T-helper 1 cell treated with Interleukin-12 subunit alpha and Interleukin-12 subunit beta and Interleukin-4 antibody, amounts not matched to agents 30 μg/mL and 1 μg/mL, for 36 hours (primary cell): ENCODE results near the gene LIN28B.

Source experiments
- H3K27ac Mint-ChIP-seq: one replicate; pipeline ENCODE4 v1.8.0; 2021; ENCODE audit warnings: mild to moderate bottlenecking, mixed read lengths
- H3K27me3 Mint-ChIP-seq: one replicate; pipeline ENCODE4 v1.8.0; 2021; ENCODE audit warnings: low read depth, mixed read lengths
- H3K36me3 Mint-ChIP-seq: one replicate; pipeline ENCODE4 v1.8.0; 2021; ENCODE audit warnings: low read depth, mixed read lengths
- H3K4me1 Mint-ChIP-seq: one replicate; pipeline ENCODE4 v1.8.0; 2021; ENCODE audit warnings: low read depth, mixed read lengths
- H3K4me3 Mint-ChIP-seq: one replicate; pipeline ENCODE4 v1.8.0; 2021; ENCODE audit warnings: mild to moderate bottlenecking, moderate library complexity, mixed read lengths
- H3K9me3 Mint-ChIP-seq: one replicate; pipeline ENCODE4 v1.8.0; 2021; ENCODE audit warnings: mixed read lengths

LIN28B gene

GRCh38 chr6:105015482-105015881 lies 58.6 kb downstream of the LIN28B start:
- Mint-ChIP-seq H3K4me3 (no peak overlapping the region), H3K27ac (no peak overlapping the region)

DNA sequence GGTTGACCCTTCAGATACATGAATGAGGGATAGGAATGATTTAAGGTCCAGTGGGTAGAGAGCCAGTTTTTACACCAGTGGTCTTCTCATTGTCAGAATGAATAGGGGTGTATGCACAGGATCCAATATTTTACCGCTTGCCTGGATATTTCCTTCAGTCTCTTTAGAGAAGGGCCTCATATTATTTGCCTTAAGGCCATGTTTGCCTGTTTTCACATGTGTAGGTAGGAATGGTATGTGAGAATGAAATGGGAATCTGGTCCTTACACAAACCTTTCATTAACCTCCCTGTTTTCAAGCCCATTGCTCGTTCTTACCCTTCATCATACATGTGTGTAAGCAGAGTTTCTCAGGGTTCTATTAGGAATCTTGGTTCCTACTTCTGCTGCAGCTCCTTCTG lies 62.4 kb downstream of the LIN28B start:
- no peak overlapping the region for H3K4me3 Mint-ChIP-seq
- no peak overlapping the region for H3K27ac Mint-ChIP-seq
- H3K27me3 Mint-ChIP-seq, result peaks cover 4% of the 10 kb centered on the region
- H3K4me1 Mint-ChIP-seq, result no peaks in the 10 kb centered on the region
- H3K9me3 Mint-ChIP-seq, result no peaks in the 10 kb centered on the region
- no peaks in the 10 kb centered on the region for H3K36me3 Mint-ChIP-seq

More at GRCh38 chr6:105015482-105015881, 58.6 kb downstream of the LIN28B start:
- Mint-ChIP-seq H3K27me3 (no peaks in the 10 kb centered on the region), H3K9me3 (no peaks in the 10 kb centered on the region), H3K36me3 (no peaks in the 10 kb centered on the region), H3K4me1 (no peaks in the 10 kb centered on the region)

DNA sequence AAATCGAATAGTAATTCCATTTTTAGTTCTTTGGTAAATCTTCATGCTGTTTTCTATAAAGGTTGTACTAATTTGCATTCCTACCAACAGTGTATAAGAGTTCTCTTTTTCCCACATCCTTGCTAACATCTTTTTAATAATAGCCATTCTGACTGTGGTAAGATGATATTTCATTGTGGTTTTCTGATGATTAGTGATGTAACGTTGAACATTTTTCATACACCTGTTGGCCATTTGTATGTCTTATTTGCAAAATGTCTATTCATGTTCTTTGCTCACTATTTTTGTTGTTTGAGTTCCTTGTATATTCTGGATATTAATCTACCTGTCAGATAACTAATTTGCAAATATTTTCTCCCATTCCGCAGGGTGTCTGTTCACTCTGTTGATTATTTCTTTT lies 64.5 kb downstream of the LIN28B start:
- no peaks in the 10 kb centered on the region for H3K9me3 Mint-ChIP-seq
- peaks cover 4% of the 10 kb centered on the region for H3K27me3 Mint-ChIP-seq
- no peaks in the 10 kb centered on the region for H3K36me3 Mint-ChIP-seq
- no peak overlapping the region for H3K27ac Mint-ChIP-seq
- no peak overlapping the region for H3K4me3 Mint-ChIP-seq
- no peaks in the 10 kb centered on the region for H3K4me1 Mint-ChIP-seq

DNA sequence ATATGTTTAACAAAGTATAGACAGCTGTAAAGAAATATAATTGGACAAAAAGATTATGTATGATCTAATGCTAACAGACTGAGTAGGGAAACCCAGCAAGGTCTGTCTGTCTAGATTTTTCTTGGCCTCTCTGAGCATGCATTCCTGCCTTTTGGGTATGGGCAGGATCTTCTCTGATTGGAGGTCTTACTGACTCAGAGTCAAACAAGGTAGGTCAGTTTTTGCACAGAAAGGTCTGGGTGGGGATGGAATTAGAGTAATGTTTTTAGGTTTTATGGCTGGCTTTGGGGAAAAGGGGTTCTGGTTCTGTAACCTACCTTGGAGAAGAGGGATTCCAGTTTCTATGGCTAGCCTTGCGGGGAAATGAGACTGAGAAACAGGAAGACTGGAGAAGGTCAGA lies 65.5 kb downstream of the LIN28B start:
- Mint-ChIP-seq H3K4me3 (no peak overlapping the region), H3K4me1 (no peaks in the 10 kb centered on the region), H3K36me3 (no peaks in the 10 kb centered on the region), H3K9me3 (no peaks in the 10 kb centered on the region), H3K27ac (no peak overlapping the region), H3K27me3 (peaks cover 4% of the 10 kb centered on the region)

DNA sequence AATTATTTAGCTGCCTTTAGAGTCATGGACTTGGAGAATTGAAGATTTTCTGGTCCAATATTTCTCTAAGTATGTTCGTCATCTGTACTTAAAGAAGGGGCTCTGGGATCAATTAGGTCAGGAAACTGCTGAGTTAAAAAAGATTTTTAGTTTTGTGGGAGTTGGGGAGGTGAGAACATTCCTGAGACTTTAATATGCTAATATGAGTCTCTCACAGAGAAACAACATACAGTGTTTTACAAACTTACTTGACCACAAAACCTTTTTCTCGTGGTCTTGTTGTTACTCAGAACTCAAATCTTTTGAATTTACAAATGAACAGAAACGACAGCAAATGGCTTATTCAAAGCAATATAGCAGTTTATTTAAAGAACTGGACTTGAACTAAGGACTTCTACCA lies 67.9 kb downstream of the LIN28B start:
- Mint-ChIP-seq H3K4me1 (no peaks in the 10 kb centered on the region), H3K9me3 (no peaks in the 10 kb centered on the region), H3K27me3 (peaks cover 4% of the 10 kb centered on the region), H3K36me3 (no peaks in the 10 kb centered on the region), H3K4me3 (no peak overlapping the region), H3K27ac (no peak overlapping the region)

- Mint-ChIP-seq H3K4me3 (no peak overlapping the region), H3K9me3 (no peaks in the 10 kb centered on the region), H3K27ac (no peak overlapping the region), H3K4me1 (no peaks in the 10 kb centered on the region), H3K36me3 (no peaks in the 10 kb centered on the region), H3K27me3 (no peaks in the 10 kb centered on the region)
Measured at GRCh38 chr6:105028898-105029297, 72.0 kb downstream of the LIN28B start.

DNA sequence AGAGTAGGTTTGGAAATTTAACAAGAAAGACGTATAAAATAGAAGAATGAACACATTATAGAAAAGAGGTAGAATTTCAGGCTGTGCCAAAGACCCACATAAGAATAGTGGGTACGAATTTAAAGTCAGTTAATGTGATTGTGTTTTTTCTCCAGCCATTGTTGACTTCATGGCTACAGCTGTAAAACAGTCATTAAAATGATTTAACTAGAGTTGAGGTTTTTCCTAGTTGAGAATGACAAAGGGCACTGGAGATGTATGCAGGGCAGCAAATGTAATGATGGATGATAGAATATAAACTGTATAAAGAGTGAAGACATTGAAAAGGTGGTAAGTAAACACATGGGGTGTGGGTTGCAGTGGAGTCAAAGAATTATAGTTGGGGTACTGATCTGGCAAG lies 72.7 kb downstream of the LIN28B start:
- Mint-ChIP-seq H3K36me3 (no peaks in the 10 kb centered on the region), H3K27me3 (no peaks in the 10 kb centered on the region), H3K9me3 (no peaks in the 10 kb centered on the region), H3K4me3 (no peak overlapping the region), H3K27ac (no peak overlapping the region), H3K4me1 (no peaks in the 10 kb centered on the region)

- H3K9me3 Mint-ChIP-seq, result no peaks in the 10 kb centered on the region
- H3K36me3 Mint-ChIP-seq, result no peaks in the 10 kb centered on the region
- H3K27ac Mint-ChIP-seq, result no peak overlapping the region
- no peaks in the 10 kb centered on the region for H3K4me1 Mint-ChIP-seq
- H3K4me3 Mint-ChIP-seq, result no peak overlapping the region
- H3K27me3 Mint-ChIP-seq, result peaks cover 18% of the 10 kb centered on the region
Measured at GRCh38 chr6:105034470-105034869, 77.6 kb downstream of the LIN28B start.

- Mint-ChIP-seq H3K27me3 (peaks cover 18% of the 10 kb centered on the region), H3K9me3 (no peaks in the 10 kb centered on the region), H3K4me1 (no peaks in the 10 kb centered on the region), H3K36me3 (no peaks in the 10 kb centered on the region), H3K27ac (no peak overlapping the region), H3K4me3 (no peak overlapping the region)
Measured at GRCh38 chr6:105035299-105035698, 78.4 kb downstream of the LIN28B start.

GRCh38 chr6:105036351-105036750 lies 79.4 kb downstream of the LIN28B start:
- Mint-ChIP-seq H3K36me3 (no peaks in the 10 kb centered on the region), H3K4me3 (no peak overlapping the region), H3K27me3 (peaks cover 21% of the 10 kb centered on the region)

GRCh38 chr6:105038259-105038658 lies 81.4 kb downstream of the LIN28B start:
- H3K4me1 Mint-ChIP-seq, result no peaks in the 10 kb centered on the region
- H3K9me3 Mint-ChIP-seq, result no peaks in the 10 kb centered on the region
- H3K27me3 Mint-ChIP-seq, result peaks cover 31% of the 10 kb centered on the region
- no peaks in the 10 kb centered on the region for H3K36me3 Mint-ChIP-seq
- H3K4me3 Mint-ChIP-seq, result no peak overlapping the region
- H3K27ac Mint-ChIP-seq, result no peak overlapping the region

More at GRCh38 chr6:105036351-105036750, 79.4 kb downstream of the LIN28B start:
- no peaks in the 10 kb centered on the region for H3K9me3 Mint-ChIP-seq
- H3K4me1 Mint-ChIP-seq, result no peaks in the 10 kb centered on the region
- H3K27ac Mint-ChIP-seq, result no peak overlapping the region

- Mint-ChIP-seq H3K27me3 (peaks cover 24% of the 10 kb centered on the region), H3K9me3 (no peaks in the 10 kb centered on the region), H3K36me3 (no peaks in the 10 kb centered on the region), H3K27ac (no peak overlapping the region), H3K4me3 (no peak overlapping the region), H3K4me1 (no peaks in the 10 kb centered on the region)
Measured at GRCh38 chr6:105041880-105042279, 85.0 kb downstream of the LIN28B start.

GRCh38 chr6:105042648-105043047 lies 85.7 kb downstream of the LIN28B start:
- Mint-ChIP-seq H3K27ac (no peak overlapping the region), H3K9me3 (no peaks in the 10 kb centered on the region), H3K27me3 (peaks cover 24% of the 10 kb centered on the region), H3K36me3 (no peaks in the 10 kb centered on the region), H3K4me1 (no peaks in the 10 kb centered on the region), H3K4me3 (no peak overlapping the region)

GRCh38 chr6:105043979-105044378 lies 87.1 kb downstream of the LIN28B start:
- Mint-ChIP-seq H3K4me3 (no peak overlapping the region), H3K4me1 (no peaks in the 10 kb centered on the region), H3K27me3 (peaks cover 13% of the 10 kb centered on the region), H3K36me3 (no peaks in the 10 kb centered on the region), H3K27ac (no peak overlapping the region), H3K9me3 (no peaks in the 10 kb centered on the region)

DNA sequence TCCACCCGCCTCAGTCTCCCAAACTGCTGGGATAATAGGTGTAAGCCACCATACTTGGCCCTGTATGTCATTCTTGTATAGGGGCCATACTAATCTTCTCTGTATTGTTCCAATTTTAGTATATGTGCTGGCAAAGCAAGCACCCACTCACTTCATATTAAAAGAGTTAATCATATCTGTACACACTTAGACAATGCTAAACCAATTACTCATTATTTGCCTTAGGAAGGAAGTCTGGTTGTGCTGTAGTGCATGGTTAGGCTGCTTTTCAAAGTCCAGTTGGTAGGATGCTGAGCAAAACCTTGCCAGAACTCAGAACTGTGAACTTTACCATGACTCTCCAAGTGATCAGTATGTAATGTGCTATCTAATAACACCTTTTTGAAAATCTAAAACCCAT lies 88.6 kb downstream of the LIN28B start:
- Mint-ChIP-seq H3K4me1 (no peaks in the 10 kb centered on the region), H3K9me3 (no peaks in the 10 kb centered on the region), H3K4me3 (no peak overlapping the region), H3K36me3 (no peaks in the 10 kb centered on the region), H3K27ac (no peak overlapping the region), H3K27me3 (peaks cover 13% of the 10 kb centered on the region)

DNA sequence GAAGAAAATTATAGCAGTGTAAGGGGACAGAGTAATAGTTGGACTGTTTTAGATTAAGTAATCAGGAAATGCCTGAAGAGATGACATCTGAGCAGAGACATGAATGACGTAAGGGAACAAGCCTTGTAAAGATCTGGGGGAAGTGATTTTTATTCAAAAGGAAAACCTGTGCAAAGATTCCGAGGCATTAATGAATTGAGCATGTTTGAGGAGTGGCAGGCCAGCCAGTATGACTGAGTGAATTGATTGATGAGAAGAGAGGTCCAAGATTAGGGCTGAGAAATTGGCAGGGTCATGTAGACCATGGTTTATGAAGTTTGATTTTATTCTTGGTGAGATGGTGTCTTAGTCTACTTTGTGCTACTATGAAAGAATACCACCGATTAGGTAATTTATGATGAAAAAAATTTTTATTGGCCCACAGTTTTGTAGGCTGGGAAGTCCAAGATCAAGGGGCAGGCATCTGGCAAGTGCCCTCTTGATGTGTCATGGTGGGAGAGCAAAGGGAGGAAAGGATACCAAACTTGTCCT lies 95.1 kb downstream of the LIN28B start:
- no peaks in the 10 kb centered on the region for H3K4me1 Mint-ChIP-seq
- H3K27me3 Mint-ChIP-seq, result peaks cover 7% of the 10 kb centered on the region

More for the DNA sequence above, 95.1 kb downstream of the LIN28B start:
- Mint-ChIP-seq H3K36me3 (no peaks in the 10 kb centered on the region), H3K27ac (no peak overlapping the region), H3K9me3 (no peaks in the 10 kb centered on the region), H3K4me3 (no peak overlapping the region)
